K562 (cell line): ENCODE data around the gene SLC38A2. TPM values are rescaled to one million over a fixed set of nuclear protein-coding genes. Genes with fewer than 3 reads are reported as not detected.
A peak's percentile ranks its signal among the peaks of the same experiment; 100 is the strongest.

Experiments
- ATAC-seq: fragments of 200-7000 bp; cut with Tn5 transposase; 3 replicates; pipeline ENCODE4 v1.9.1; 2020; ENCODE audit warnings: moderate library complexity
- BruUV-seq: library from RNA; stranded (reverse); fragments of 400-500 nt; replicated peaks from 2 replicates; lab custom pipeline; 2021; lab: Mats Ljungman, UMichigan
- CTCF ChIA-PET: fragments of 300-600 bp; formaldehyde crosslinking; extraction: SDS; loops from one replicate; lab custom pipeline; 2021; ENCODE audit warnings: low intra/inter-chr PET ratio; lab: Yijun Ruan, JAX
- POLR2A ChIA-PET: fragments of 300-600, 350-650 bp; sonication (Branson Sonifier 250); formaldehyde crosslinking; extraction: SDS; loops from one replicate; lab custom pipeline; 2021; ENCODE audit warnings: antibody characterized with exemption, inconsistent platforms; lab: Yijun Ruan, JAX
- DNase-seq, 4 experiments: peaks; one replicate each; pipeline versions ENCODE4 v3.0.0 to v3.0.0-alpha.2; 2011 to 2018; ENCODE audit warnings: low spot score in 3 of 4, mixed read lengths in 3 of 4; ENCODE audit errors: extremely low read depth in 1 of 4
- FAIRE-seq: peaks from 2 replicates; lab custom pipeline; 2011; peaks lifted over from hg19 to GRCh38; lab: Jason Lieb, UNC
- H2AFZ ChIP-seq: 2 replicates; pipeline ENCODE4 v1.6.0; 2011; ENCODE audit warnings: low read depth, low read length, control low read depth, inconsistent platforms
- H3K27ac ChIP-seq: fragments of 200-600 bp; 3 replicates; pipeline ENCODE4 v1.8.0; 2011; ENCODE audit warnings: low read depth, mild to moderate bottlenecking, control low read depth, inconsistent platforms, low read length, moderate library complexity, mixed read lengths; ENCODE audit errors: extremely low read depth
- H3K27me3 ChIP-seq, 2 experiments: fragments of 300-600 bp in 1 of 2; 2 replicates in 1 of 2; 3 replicates in 1 of 2; pipeline versions ENCODE4 v1.6.0 to v1.8.0; 2011; ENCODE audit warnings: inconsistent platforms in 2 of 2, low read length in 2 of 2, mild to moderate bottlenecking in 1 of 2, mixed read lengths in 1 of 2, moderate library complexity in 1 of 2; ENCODE audit not compliant: control insufficient read depth in 2 of 2, insufficient read depth in 2 of 2
- H3K36me3 ChIP-seq: fragments of 300-600 bp; 3 replicates; pipeline ENCODE4 v1.8.0; 2011; ENCODE audit warnings: mild to moderate bottlenecking, low read length, inconsistent platforms; ENCODE audit not compliant: control insufficient read depth, insufficient read depth
- H3K4me1 ChIP-seq, 2 experiments: fragments of 200-600 bp in 1 of 2; replicated peaks in 1 of 2; 2 replicates in 1 of 2; 3 replicates in 1 of 2; pipeline versions ENCODE4 v1.5.1 to v1.8.0; 2011; ENCODE audit warnings: inconsistent platforms in 2 of 2, low read length in 2 of 2, mild to moderate bottlenecking in 1 of 2, mixed read lengths in 1 of 2, moderate library complexity in 1 of 2; ENCODE audit not compliant: control insufficient read depth in 2 of 2, insufficient read depth in 2 of 2
- H3K4me2 ChIP-seq: 2 replicates; pipeline ENCODE4 v1.6.1; 2011; ENCODE audit warnings: low read length, control low read depth, inconsistent platforms, mixed read lengths; ENCODE audit not compliant: insufficient read depth
- H3K4me3 ChIP-seq: fragments of 200-600 bp; sonication (generic), shearing (Covaris generic); 2 replicates; pipeline ENCODE4 v1.5.1; 2016; ENCODE audit warnings: control low read depth, inconsistent platforms
- H3K79me2 ChIP-seq: fragments of 200-600 bp; 3 replicates; pipeline ENCODE4 v1.8.0; 2011; ENCODE audit warnings: low read length, inconsistent platforms; ENCODE audit not compliant: control insufficient read depth, insufficient read depth
- H3K9ac ChIP-seq, 2 experiments: 2 replicates each; pipeline versions ENCODE4 v1.6.0 to v1.6.1; 2011; ENCODE audit warnings: low read depth in 2 of 2, low read length in 2 of 2, control low read depth in 1 of 2, inconsistent platforms in 1 of 2, mild to moderate bottlenecking in 1 of 2, mixed read lengths in 1 of 2; ENCODE audit not compliant: insufficient read depth in 1 of 2
- H3K9me1 ChIP-seq: one replicate; pipeline ENCODE4 v1.6.0; 2011; ENCODE audit warnings: inconsistent platforms, mild to moderate bottlenecking, low read length, moderate library complexity; ENCODE audit not compliant: control insufficient read depth, insufficient read depth
- H3K9me3 ChIP-seq: replicated peaks from 2 replicates; pipeline ENCODE4 v1.5.1; 2011; ENCODE audit warnings: low read depth, low read length, inconsistent platforms; ENCODE audit not compliant: control insufficient read depth, insufficient read depth
- H4K20me1 ChIP-seq: replicated peaks from 2 replicates; pipeline ENCODE4 v1.6.1; 2011; ENCODE audit warnings: low read length, inconsistent platforms, mixed read lengths; ENCODE audit not compliant: control insufficient read depth, insufficient read depth
- CHCHD3 ChIP-seq: fragments of 250-450 bp; sonication (Bioruptor Pico); IDR thresholded peaks from 2 replicates; pipeline ENCODE4 v2.1.2; 2022; ENCODE audit warnings: mild to moderate bottlenecking
- CTCF ChIP-seq, 3 experiments: IDR thresholded peaks in 2 of 3; conservative IDR thresholded peaks in 1 of 3; 2 replicates each; pipeline ENCODE4 v1.5.1; 2011 to 2012; ENCODE audit warnings: low read length in 3 of 3, mild to moderate bottlenecking in 3 of 3, control low read depth in 2 of 3, improper control_type of control experiment in 1 of 3, inconsistent platforms in 1 of 3, low read depth in 1 of 3, mixed read lengths in 1 of 3, moderate library complexity in 1 of 3; ENCODE audit not compliant: insufficient read depth in 2 of 3
- HES1 ChIP-seq: fragments of 450-650 bp; IDR thresholded peaks from 2 replicates; pipeline ENCODE4 v1.6.1; 2016; ENCODE audit warnings: low read depth, mild to moderate bottlenecking, moderate library complexity
- NFATC3 ChIP-seq: fragments of 450-650 bp; IDR thresholded peaks from 2 replicates; pipeline ENCODE4 v1.6.1; 2017; ENCODE audit warnings: mild to moderate bottlenecking
- NR3C1 ChIP-seq: sonication (generic); formaldehyde crosslinking; IDR thresholded peaks from 2 replicates; pipeline ENCODE4 v1.8.1; 2022; ENCODE audit warnings: missing genetic modification reagents
- RAD21 ChIP-seq, 2 experiments: fragments of 250-450 bp in 1 of 2; fragments of 450-650 bp in 1 of 2; sonication (Bioruptor Pico) in 1 of 2; formaldehyde crosslinking in 1 of 2; IDR thresholded peaks in 1 of 2; conservative IDR thresholded peaks in 1 of 2; 2 replicates each; pipeline versions ENCODE4 v1.4.0 to v1.8.0; 2020 to 2022; ENCODE audit warnings: mild to moderate bottlenecking in 2 of 2, moderate library complexity in 1 of 2
- SAFB2 ChIP-seq: fragments of 200-400 bp; formaldehyde crosslinking; IDR thresholded peaks from 2 replicates; pipeline ENCODE4 v1.6.1; 2018; ENCODE audit warnings: borderline replicate concordance, low read length, low read depth, moderate library complexity; ENCODE audit not compliant: severe bottlenecking
- WGBS: fragments of 100-300 bp; shearing (Covaris generic); methylation state at CpG from one replicate; pipeline ENCODE4 v1.1.6; 2016; ENCODE audit warnings: low coverage, mixed read lengths; ENCODE audit not compliant: insufficient coverage; ENCODE audit errors: missing lambda C conversion rate; 5-methylcytosine and 5-hydroxymethylcytosine counted together
- in situ Hi-C: fragments of 300-500 bp; cut with MboI; formaldehyde crosslinking; loops from 4 replicates; pipeline ENCODE4 v1.15.0; 2018; ENCODE audit warnings: inconsistent platforms, mixed read lengths
- intact Hi-C: fragments of 100-400 bp; cut with micrococcal nuclease; formaldehyde crosslinking; loops from 2 replicates; pipeline ENCODE4 v1.14.2; 2022
- polyA plus RNA-seq, 8 experiments: library from polyadenylated mRNA; depleted of rRNA in 4 of 8; stranded (reverse) in 5 of 8; unstranded in 3 of 8; fragments of >200 nt; fragmentation: Nextera tagmentation in 2 of 8; fragmentation: Illumina TruSeq in 1 of 8; extraction: Ambion mirVana in 2 of 8; extraction: Trizol in 1 of 8; gene quantifications; 2 replicates each; pipeline versions ENCODE4 v1.2.1 to v1.2.3, GENCODE V29; 2011 to 2014; ENCODE audit warnings: inconsistent platforms in 1 of 8, missing spikeins in 1 of 8
- total RNA-seq, 7 experiments: library from RNA; depleted of rRNA in 6 of 7; stranded (reverse); fragments of >200 nt in 6 of 7; fragmentation: Illumina TruSeq in 2 of 7; extraction: Trizol in 2 of 7; gene quantifications; 2 replicates each; pipeline versions ENCODE4 v1.2.1 to v1.2.3, GENCODE V29; 2011 to 2021; ENCODE audit warnings: low replicate concordance in 1 of 7

The SLC38A2 gene
- total and polyA plus RNA-seq, 9 of the 15 experiments (the other 6 are each of a cell fraction or from before 2014, with no cell fraction given) = 98.7 to 292 (median 143) TPM

GRCh38 chr12:46401662-46402061, 29.1 kb upstream of the SLC38A2 start:
- peaks cover 0 to 5% of the 10 kb centered on the region in 2 experiments; a peak in 3 of 5 replicates for H3K4me1 ChIP-seq
- BruUV-seq = no TSS peak
- no peaks in the 10 kb centered on the region for H3K79me2 ChIP-seq
- no peaks in the 10 kb centered on the region for H3K9me3 ChIP-seq
- no peaks in the 10 kb centered on the region for H4K20me1 ChIP-seq
- in situ Hi-C loops (no loop called here), intact Hi-C loops (no loop called here)
- no peak overlapping the region for H3K27ac ChIP-seq
- no peak overlapping the region for H3K4me2 ChIP-seq
- ATAC-seq (peak; percentile 82), FAIRE-seq (no peak), DNase-seq (no peak)
- H3K9ac ChIP-seq = no peak overlapping the region
- H3K36me3 ChIP-seq = no peaks in the 10 kb centered on the region
- H3K9me1 ChIP-seq = no peaks in the 10 kb centered on the region
- POLR2A ChIA-PET = no interaction called here
- CTCF ChIA-PET = no interaction called here
- H3K4me3 ChIP-seq = no peak overlapping the region
- TF ChIP-seq CHCHD3 (CRISPR knock-in tag) (no peak), CTCF (IDR thresholded peaks at IDR 0.05 in 2 of 3, conservative IDR thresholded peaks at IDR 0.05 in 1 of 3; ENCODE audit: insufficient read depth in 2 of 3, low read depth in 1 of 3, low read length in 3 of 3) (peak in 1 of 3 experiments; percentile 15; a peak in 1 of 6 replicates), NR3C1 (CRISPR knock-in tag) (no peak), NFATC3 (no peak), HES1 (no peak), SAFB2 (no peak), RAD21 (CRISPR knock-in tag; conservative IDR thresholded peaks at IDR 0.05 in 1 of 2, IDR thresholded peaks at IDR 0.05 in 1 of 2) (peak in 1 of 2 experiments; percentile 31; a peak in 1 of 4 replicates)
- H2AFZ ChIP-seq = no peak overlapping the region
- WGBS = 42% methylated on average over 4 of the region's 4 CpGs
- H3K27me3 ChIP-seq = no peaks in the 10 kb centered on the region
